DOHH2 (cell line): ENCODE measurements around the gene ZC3H4.

Experiments
- CTCF ChIP-seq: fragments of 200-600 bp; sonication (generic); IDR thresholded peaks from one replicate; pipeline ENCODE4 v1.5.1; 2014; ENCODE audit warnings: antibody characterized with exemption, mild to moderate bottlenecking, low read depth, low read length; ENCODE audit not compliant: poor library complexity, severe bottlenecking
- EZH2phosphoT487 ChIP-seq: fragments of 200-600 bp; sonication (generic); IDR thresholded peaks from 2 replicates; pipeline ENCODE4 v1.6.1; 2017; ENCODE audit warnings: borderline replicate concordance, mild to moderate bottlenecking, antibody characterized with exemption, low read length, moderate library complexity, mixed read lengths

GRCh38 chr19:47069795-47070194 is 43.8 kb downstream of the ZC3H4 start:
- TF ChIP-seq CTCF (no peak), EZH2phosphoT487 (no peak)
